Measurements from ENCODE around the gene RARG. TPM values are rescaled to one million over a fixed set of nuclear protein-coding genes. Genes with fewer than 3 reads are reported as not detected.

RARG gene
- total and polyA plus RNA-seq, 2 of the 8 experiments (the other 6 are each of a cell fraction or from before 2014, with no cell fraction given): 68.6 to 68.9 TPM

GRCh38 chr12:53227836-53228235 is 4.2 kb downstream of the RARG start (continued):
- TF ChIP-seq BCL11A (IDR thresholded peaks at IDR 0.05; ENCODE audit: low read depth in 2 of 2, low read length in 2 of 2) (no peak), ATF3 (IDR thresholded peaks at IDR 0.05; ENCODE audit: insufficient read depth, low read depth, low read length) (no peak)
